Endothelial cell of umbilical vein (primary cell): ENCODE measurements around the gene CYTH1. TPM values are rescaled to one million over a fixed set of nuclear protein-coding genes. Genes with fewer than 3 reads are reported as not detected.

Source experiments
- BruUV-seq: library from RNA; stranded (reverse); fragments of 400-500 nt; replicated peaks from 2 replicates; lab custom pipeline; 2021; lab: Mats Ljungman, UMichigan
- CTCF ChIA-PET: fragments of 300-600, 350-600 bp; sonication (Branson Sonifier 250); formaldehyde crosslinking; loops from one replicate; lab custom pipeline; 2021; ENCODE audit warnings: antibody characterized with exemption, inconsistent platforms; lab: Charles Lee
- POLR2A ChIA-PET: fragments of 300-600, 350-600 bp; sonication (Branson Sonifier 250); formaldehyde crosslinking; loops from one replicate; lab custom pipeline; 2021; ENCODE audit warnings: antibody characterized with exemption, inconsistent platforms; lab: Charles Lee
- DNase-seq: peaks from one replicate; pipeline ENCODE4 v3.0.0-alpha.2; 2011; ENCODE audit warnings: low read depth, low spot score
- FAIRE-seq: peaks from 2 replicates; lab custom pipeline; 2011; peaks lifted over from hg19 to GRCh38; lab: Jason Lieb, UNC
- H2AFZ ChIP-seq: 2 replicates; pipeline ENCODE4 v1.6.0; 2012; ENCODE audit warnings: low read depth, low read length, control low read depth, inconsistent platforms
- H3K27ac ChIP-seq: 2 replicates; pipeline ENCODE4 v1.5.1; 2011; ENCODE audit warnings: low read depth, mild to moderate bottlenecking, control low read depth, low read length, moderate library complexity; ENCODE audit not compliant: insufficient read depth
- H3K27me3 ChIP-seq, 2 experiments: 2 replicates each; pipeline versions ENCODE4 v1.6.0 to v1.6.1; 2011; ENCODE audit warnings: low read length in 2 of 2, mixed read lengths in 1 of 2; ENCODE audit not compliant: control insufficient read depth in 2 of 2, insufficient read depth in 2 of 2
- H3K36me3 ChIP-seq, 2 experiments: 2 replicates in 1 of 2; 3 replicates in 1 of 2; pipeline ENCODE4 v1.5.1; 2011; ENCODE audit warnings: low read length in 2 of 2, mild to moderate bottlenecking in 1 of 2, moderate library complexity in 1 of 2; ENCODE audit not compliant: control insufficient read depth in 2 of 2, insufficient read depth in 2 of 2; ENCODE audit errors: extremely low read depth in 1 of 2
- H3K4me1 ChIP-seq: 3 replicates; pipeline ENCODE4 v1.5.1; 2011; ENCODE audit warnings: mild to moderate bottlenecking, low read length; ENCODE audit not compliant: control insufficient read depth, insufficient read depth; ENCODE audit errors: extremely low read depth
- H3K4me2 ChIP-seq: 2 replicates; pipeline ENCODE4 v1.6.1; 2011; ENCODE audit warnings: low read length, control low read depth, mixed read lengths; ENCODE audit not compliant: insufficient read depth
- H3K4me3 ChIP-seq, 3 experiments: fragments of 200-600 bp in 1 of 3; sonication (generic), shearing (Covaris generic) in 1 of 3; replicated peaks in 1 of 3; 2 replicates each; pipeline ENCODE4 v1.5.1; 2011 to 2016; ENCODE audit warnings: control low read depth in 3 of 3, low read length in 3 of 3, mild to moderate bottlenecking in 2 of 3, inconsistent platforms in 1 of 3, low read depth in 1 of 3, moderate library complexity in 1 of 3; ENCODE audit not compliant: insufficient read depth in 1 of 3
- H3K79me2 ChIP-seq: 2 replicates; pipeline ENCODE4 v1.6.0; 2012; ENCODE audit warnings: low read length, inconsistent platforms; ENCODE audit not compliant: control insufficient read depth, insufficient read depth
- H3K9ac ChIP-seq: replicated peaks from 2 replicates; pipeline ENCODE3; 2011; ENCODE audit warnings: low read length, control low read depth; ENCODE audit not compliant: insufficient read depth; ENCODE audit errors: extremely low read depth
- H3K9me1 ChIP-seq: replicated peaks from 3 replicates; pipeline ENCODE4 v1.6.0; 2011; ENCODE audit warnings: mild to moderate bottlenecking, low read length; ENCODE audit not compliant: control insufficient read depth, insufficient read depth; ENCODE audit errors: extremely low read depth
- H3K9me3 ChIP-seq: replicated peaks from 2 replicates; pipeline ENCODE4 v1.5.1; 2012; ENCODE audit warnings: low read length, inconsistent platforms; ENCODE audit not compliant: control insufficient read depth, insufficient read depth
- H4K20me1 ChIP-seq: replicated peaks from 2 replicates; pipeline ENCODE3; 2011; ENCODE audit warnings: mild to moderate bottlenecking, low read length; ENCODE audit not compliant: control insufficient read depth, insufficient read depth; ENCODE audit errors: extremely low read depth
- EZH2 ChIP-seq: IDR thresholded peaks from 2 replicates; pipeline ENCODE4 v1.6.1; 2012; ENCODE audit warnings: borderline replicate concordance, low read depth, mild to moderate bottlenecking, moderate library complexity, low read length, inconsistent platforms; ENCODE audit not compliant: severe bottlenecking
- FOS ChIP-seq: IDR thresholded peaks from 2 replicates; pipeline ENCODE4 v1.6.1; 2011; ENCODE audit warnings: mild to moderate bottlenecking, low read length, moderate library complexity, borderline replicate concordance; ENCODE audit not compliant: insufficient read depth
- GATA2 ChIP-seq: IDR thresholded peaks from 2 replicates; pipeline ENCODE4 v1.7.0; 2011; ENCODE audit warnings: low read depth, mild to moderate bottlenecking, moderate library complexity, mixed read lengths, low read length; ENCODE audit not compliant: insufficient read length, insufficient read depth
- JUN ChIP-seq: IDR thresholded peaks from 2 replicates; pipeline ENCODE4 v1.6.1; 2011; ENCODE audit warnings: borderline replicate concordance, low read depth; ENCODE audit not compliant: insufficient read length, insufficient read depth
- MYC ChIP-seq: IDR thresholded peaks from one replicate; pipeline ENCODE4 v1.6.1; 2011; ENCODE audit warnings: mild to moderate bottlenecking, low read depth, low read length
- POLR2A ChIP-seq: IDR thresholded peaks from 2 replicates; pipeline ENCODE4 v1.6.1; 2012; ENCODE audit warnings: low read depth, mild to moderate bottlenecking, control low read depth, low read length
- POLR2AphosphoS5 ChIP-seq: IDR thresholded peaks from 2 replicates; pipeline ENCODE4 v1.6.1; 2012; ENCODE audit warnings: low read depth, mild to moderate bottlenecking, control low read depth, low read length, moderate library complexity; ENCODE audit not compliant: insufficient read depth
- dilution Hi-C: fragments of 300-500 bp; cut with MboI; formaldehyde crosslinking; loops from one replicate; pipeline ENCODE4 v1.15.0; 2019; ENCODE audit warnings: low sequenced_read_pairs; ENCODE audit not compliant: extremely low pct_ligation_motif_present
- intact Hi-C: fragments of 100-400 bp; cut with micrococcal nuclease; formaldehyde crosslinking; loops from one replicate; pipeline ENCODE4 v1.10.0; 2022
- polyA plus RNA-seq, 4 experiments: library from polyadenylated mRNA; depleted of rRNA in 3 of 4; stranded (reverse) in 3 of 4; unstranded in 1 of 4; fragments of >200 nt; gene quantifications; 2 replicates each; pipeline versions ENCODE4 v1.2.1 to v1.2.3, GENCODE V29; 2011 to 2012; ENCODE audit warnings: missing spikeins in 1 of 4
- total RNA-seq: library from RNA; stranded (reverse); gene quantifications from 2 replicates; pipeline ENCODE4 v1.2.3, GENCODE V29; 2021
- TF ChIP-seq, protein P1 (sequence below): IDR thresholded peaks from 2 replicates; pipeline ENCODE4 v1.6.1; 2011; ENCODE audit not compliant: insufficient read depth, insufficient read length
- TF ChIP-seq, protein P2 (sequence below), 2 donors: IDR thresholded peaks; 1 replicate in 1 of 2; 2 replicates in 1 of 2; pipeline ENCODE4 v1.5.1; 2011; ENCODE audit warnings: low read length in 2 of 2, mild to moderate bottlenecking in 2 of 2, moderate library complexity in 2 of 2, control low read depth in 1 of 2, inconsistent platforms in 1 of 2, low read depth in 1 of 2; ENCODE audit not compliant: insufficient read depth in 1 of 2; ENCODE audit errors: extremely low read depth in 1 of 2

Gene CYTH1
- total and polyA plus RNA-seq, 2 donors (not counting 3 experiments of a cell fraction or from before 2014, with no cell fraction given) = 35.9 to 49.9 TPM

DNA sequence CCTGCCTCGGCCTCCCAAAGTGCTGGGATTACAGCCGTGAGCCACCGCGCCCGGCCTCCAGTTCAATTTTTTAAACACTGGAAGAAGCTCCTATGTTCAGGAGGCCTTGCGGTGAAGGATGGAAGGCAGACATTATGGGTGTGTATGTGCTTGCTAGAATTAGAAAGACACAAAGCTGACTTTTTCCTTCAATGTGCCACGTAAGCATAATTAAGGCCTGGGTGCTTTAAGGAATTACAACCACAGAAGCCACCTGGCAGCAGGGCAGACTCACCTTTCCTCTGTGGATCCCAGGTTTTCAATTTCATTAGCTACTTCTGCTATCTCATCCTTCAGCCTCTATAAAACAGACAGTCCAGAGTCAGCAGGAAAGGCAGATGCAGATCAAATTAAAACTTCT is 74.2 kb downstream of the CYTH1 start:
- Histone ChIP-seq H3K9me3 (no peaks in the 10 kb centered on the region), H3K27ac (no peak overlapping the region), H4K20me1 (no peaks in the 10 kb centered on the region), H3K4me3 (no peak overlapping the region), H3K27me3 (no peaks in the 10 kb centered on the region), H3K36me3 (peaks cover 0 to 6% of the 10 kb centered on the region in 2 experiments), H3K79me2 (peaks cover 6% of the 10 kb centered on the region), H3K9me1 (no peaks in the 10 kb centered on the region), H3K4me2 (no peak overlapping the region), H3K4me1 (peaks cover 16% of the 10 kb centered on the region), H3K9ac (no peak overlapping the region), H2AFZ (no peak overlapping the region)
- POLR2A ChIA-PET = no interaction called here
- DNase-seq (no peak), FAIRE-seq (no peak)
- no TSS peak for BruUV-seq
- intact Hi-C loops = loop anchor here (1.0 to 10.0 kb wide), 5 partner anchors 37 to 453 kb away; partner anchors contain the start of gene SOCS3
- dilution Hi-C loops = no loop called here
- CTCF ChIA-PET = interaction anchor here (0.5 to 4.4 kb wide), 33 partner anchors 8 to 333 kb away, joined by 3 to 94 read pairs (median 3); no protein-coding TSS in a partner anchor
- TF ChIP-seq MYC = no peak
- TF ChIP-seq, protein P1, sequence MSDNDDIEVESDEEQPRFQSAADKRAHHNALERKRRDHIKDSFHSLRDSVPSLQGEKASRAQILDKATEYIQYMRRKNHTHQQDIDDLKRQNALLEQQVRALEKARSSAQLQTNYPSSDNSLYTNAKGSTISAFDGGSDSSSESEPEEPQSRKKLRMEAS = no peak
- TF ChIP-seq JUN = no peak
- no peak for TF ChIP-seq POLR2A
- no peak for TF ChIP-seq POLR2AphosphoS5
- TF ChIP-seq FOS = no peak
- TF ChIP-seq EZH2 = no peak
- TF ChIP-seq, protein P2, sequence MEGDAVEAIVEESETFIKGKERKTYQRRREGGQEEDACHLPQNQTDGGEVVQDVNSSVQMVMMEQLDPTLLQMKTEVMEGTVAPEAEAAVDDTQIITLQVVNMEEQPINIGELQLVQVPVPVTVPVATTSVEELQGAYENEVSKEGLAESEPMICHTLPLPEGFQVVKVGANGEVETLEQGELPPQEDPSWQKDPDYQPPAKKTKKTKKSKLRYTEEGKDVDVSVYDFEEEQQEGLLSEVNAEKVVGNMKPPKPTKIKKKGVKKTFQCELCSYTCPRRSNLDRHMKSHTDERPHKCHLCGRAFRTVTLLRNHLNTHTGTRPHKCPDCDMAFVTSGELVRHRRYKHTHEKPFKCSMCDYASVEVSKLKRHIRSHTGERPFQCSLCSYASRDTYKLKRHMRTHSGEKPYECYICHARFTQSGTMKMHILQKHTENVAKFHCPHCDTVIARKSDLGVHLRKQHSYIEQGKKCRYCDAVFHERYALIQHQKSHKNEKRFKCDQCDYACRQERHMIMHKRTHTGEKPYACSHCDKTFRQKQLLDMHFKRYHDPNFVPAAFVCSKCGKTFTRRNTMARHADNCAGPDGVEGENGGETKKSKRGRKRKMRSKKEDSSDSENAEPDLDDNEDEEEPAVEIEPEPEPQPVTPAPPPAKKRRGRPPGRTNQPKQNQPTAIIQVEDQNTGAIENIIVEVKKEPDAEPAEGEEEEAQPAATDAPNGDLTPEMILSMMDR (IDR thresholded peaks at IDR 0.05; ENCODE audit: extremely low read depth in 1 of 2, insufficient read depth in 1 of 2, low read depth in 1 of 2, low read length in 2 of 2) = no peak
- no peak for TF ChIP-seq GATA2
